Endodermal cell (in vitro differentiated cells): ENCODE results near the gene ADAMTS6. TPM values are rescaled to one million over a fixed set of nuclear protein-coding genes. Genes with fewer than 3 reads are reported as not detected.

Experiments
- DNase-seq: peaks from one replicate; pipeline ENCODE4 v3.0.0-alpha.2; 2017
- H3K27ac ChIP-seq: 2 replicates; pipeline ENCODE4 v1.5.1; 2013; ENCODE audit warnings: mild to moderate bottlenecking, low read depth, low read length, moderate library complexity
- H3K27me3 ChIP-seq: 2 replicates; pipeline ENCODE4 v1.6.1; 2013; ENCODE audit warnings: mild to moderate bottlenecking, low read length, moderate library complexity; ENCODE audit not compliant: insufficient read depth, control insufficient read depth, poor library complexity, severe bottlenecking
- H3K36me3 ChIP-seq: 2 replicates; pipeline ENCODE4 v1.7.0; 2013; ENCODE audit warnings: mild to moderate bottlenecking, low read length, moderate library complexity; ENCODE audit not compliant: control insufficient read depth, insufficient read depth
- H3K4me1 ChIP-seq: one replicate; pipeline ENCODE4 v1.7.0; 2013; ENCODE audit warnings: low read length; ENCODE audit not compliant: control insufficient read depth, insufficient read depth
- H3K4me3 ChIP-seq: 2 replicates; pipeline ENCODE4 v1.5.1; 2013; ENCODE audit warnings: mild to moderate bottlenecking, low read length, moderate library complexity
- H3K9ac ChIP-seq: 2 replicates; pipeline ENCODE4 v1.6.1; 2013; ENCODE audit warnings: mild to moderate bottlenecking, low read length, moderate library complexity; ENCODE audit not compliant: poor library complexity, severe bottlenecking; ENCODE audit errors: extremely low read depth
- H3K9me3 ChIP-seq: 2 replicates; pipeline ENCODE4 v1.6.1; 2013; ENCODE audit warnings: mild to moderate bottlenecking, low read length, moderate library complexity; ENCODE audit not compliant: control insufficient read depth
- H3K27ac Mint-ChIP-seq: 2 replicates; pipeline ENCODE4 v1.8.0; 2020; ENCODE audit warnings: mixed read lengths
- H3K27me3 Mint-ChIP-seq: 2 replicates; pipeline ENCODE4 v1.8.0; 2021; ENCODE audit warnings: mild to moderate bottlenecking, mixed read lengths; ENCODE audit not compliant: insufficient read depth
- H3K36me3 Mint-ChIP-seq: 2 replicates; pipeline ENCODE4 v1.8.0; 2020; ENCODE audit warnings: low read depth, mixed read lengths
- H3K4me1 Mint-ChIP-seq: 2 replicates; pipeline ENCODE4 v1.8.0; 2020; ENCODE audit warnings: mixed read lengths
- H3K4me3 Mint-ChIP-seq: 2 replicates; pipeline ENCODE4 v1.8.0; 2020; ENCODE audit warnings: mild to moderate bottlenecking, moderate library complexity, mixed read lengths
- H3K9me3 Mint-ChIP-seq: 2 replicates; pipeline ENCODE4 v1.8.0; 2020; ENCODE audit warnings: mild to moderate bottlenecking, mixed read lengths
- WGBS, 2 experiments: methylation state at CpG; one replicate each; pipeline versions ENCODE4 v1.1.5 to v1.1.7; 2013; ENCODE audit warnings: missing lambda C conversion rate in 2 of 2, mixed read lengths in 1 of 2; ENCODE audit not compliant: insufficient coverage in 1 of 2, insufficient read length in 1 of 2; 5-methylcytosine and 5-hydroxymethylcytosine counted together
- total RNA-seq, 2 donors: library from RNA; stranded (reverse); fragmentation: NEBNext Ultra II Directional in 1 of 2; extraction: Animal tissue kit (Norgen Biotek cat#: 25700) in 1 of 2; gene quantifications; 2 replicates in 1 of 2; 3 replicates in 1 of 2; pipeline ENCODE4 v1.2.1, GENCODE V29; 2021
- TF ChIP-seq, protein P1 (sequence below): fragments of 200-600 bp; sonication (generic); conservative IDR thresholded peaks from 2 replicates; pipeline ENCODE4 v1.5.0; 2021; ENCODE audit warnings: antibody characterized with exemption, mild to moderate bottlenecking

Gene ADAMTS6
- total RNA-seq, 2 donors from 2014 or later, result 2.8 to 4.3 TPM

DNA sequence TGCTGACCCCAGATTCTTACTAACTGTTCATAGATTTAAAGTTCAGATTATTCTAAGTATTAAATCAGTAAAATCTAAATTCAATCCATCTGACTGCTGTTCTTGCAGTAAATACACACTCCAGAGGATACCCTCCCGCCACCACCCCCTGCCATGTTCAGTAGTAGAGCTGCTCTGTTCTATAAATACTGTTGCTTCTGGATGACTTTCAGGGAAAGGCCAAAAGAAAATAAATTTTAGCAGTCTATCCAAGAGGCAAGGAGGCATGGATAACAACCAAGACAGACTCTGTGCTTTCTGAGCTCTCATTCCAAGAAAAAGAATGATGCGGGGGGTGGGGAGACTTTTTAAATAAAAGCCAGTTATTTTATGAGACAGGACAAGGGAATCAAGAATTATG is 115.1 kb downstream of the ADAMTS6 start:
- TF ChIP-seq, protein P1, sequence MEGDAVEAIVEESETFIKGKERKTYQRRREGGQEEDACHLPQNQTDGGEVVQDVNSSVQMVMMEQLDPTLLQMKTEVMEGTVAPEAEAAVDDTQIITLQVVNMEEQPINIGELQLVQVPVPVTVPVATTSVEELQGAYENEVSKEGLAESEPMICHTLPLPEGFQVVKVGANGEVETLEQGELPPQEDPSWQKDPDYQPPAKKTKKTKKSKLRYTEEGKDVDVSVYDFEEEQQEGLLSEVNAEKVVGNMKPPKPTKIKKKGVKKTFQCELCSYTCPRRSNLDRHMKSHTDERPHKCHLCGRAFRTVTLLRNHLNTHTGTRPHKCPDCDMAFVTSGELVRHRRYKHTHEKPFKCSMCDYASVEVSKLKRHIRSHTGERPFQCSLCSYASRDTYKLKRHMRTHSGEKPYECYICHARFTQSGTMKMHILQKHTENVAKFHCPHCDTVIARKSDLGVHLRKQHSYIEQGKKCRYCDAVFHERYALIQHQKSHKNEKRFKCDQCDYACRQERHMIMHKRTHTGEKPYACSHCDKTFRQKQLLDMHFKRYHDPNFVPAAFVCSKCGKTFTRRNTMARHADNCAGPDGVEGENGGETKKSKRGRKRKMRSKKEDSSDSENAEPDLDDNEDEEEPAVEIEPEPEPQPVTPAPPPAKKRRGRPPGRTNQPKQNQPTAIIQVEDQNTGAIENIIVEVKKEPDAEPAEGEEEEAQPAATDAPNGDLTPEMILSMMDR, result no peak
- peaks cover 8% of the 10 kb centered on the region for H3K9me3 Mint-ChIP-seq
- no peak overlapping the region for H3K27ac Mint-ChIP-seq
- no peaks in the 10 kb centered on the region for H3K27me3 Mint-ChIP-seq
- DNase-seq, result no peak
- peaks cover 2% of the 10 kb centered on the region for H3K36me3 Mint-ChIP-seq
- H3K9ac ChIP-seq, result no peak overlapping the region
- H3K4me1 ChIP-seq, result no peaks in the 10 kb centered on the region
- no peaks in the 10 kb centered on the region for H3K9me3 ChIP-seq
- H3K27me3 ChIP-seq, result no peaks in the 10 kb centered on the region
- H3K4me3 Mint-ChIP-seq, result no peak overlapping the region
- WGBS, 2 experiments, result 90 to 98% methylated on average over 2 of the region's 2 CpGs
- no peaks in the 10 kb centered on the region for H3K36me3 ChIP-seq
- peaks cover 14% of the 10 kb centered on the region for H3K4me1 Mint-ChIP-seq
- H3K27ac ChIP-seq, result no peak overlapping the region
- no peak overlapping the region for H3K4me3 ChIP-seq

DNA sequence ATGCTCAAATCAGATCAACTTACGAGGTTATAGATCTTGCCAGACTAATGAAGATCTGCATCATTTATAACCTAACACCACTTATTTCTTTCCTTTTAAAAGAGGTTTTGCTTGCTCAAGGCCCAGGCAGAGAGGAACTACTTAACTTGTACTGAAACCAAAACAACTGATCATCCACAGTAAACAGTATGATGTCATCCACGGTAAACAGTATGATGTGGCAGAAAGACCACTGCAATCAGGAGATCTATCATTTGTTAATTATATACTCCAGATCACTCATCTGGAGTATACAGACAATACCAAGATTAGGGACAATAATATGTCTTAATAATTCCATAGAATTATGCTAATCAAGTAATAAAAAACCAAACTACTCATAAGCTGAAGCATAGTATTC is 116.8 kb downstream of the ADAMTS6 start:
- Histone ChIP-seq H3K9ac (no peak overlapping the region), H3K4me1 (no peaks in the 10 kb centered on the region), H3K27me3 (no peaks in the 10 kb centered on the region), H3K4me3 (no peak overlapping the region), H3K27ac (no peak overlapping the region), H3K36me3 (no peaks in the 10 kb centered on the region), H3K9me3 (no peaks in the 10 kb centered on the region)
- Mint-ChIP-seq H3K36me3 (no peaks in the 10 kb centered on the region), H3K4me1 (peaks cover 10% of the 10 kb centered on the region), H3K4me3 (no peak overlapping the region), H3K27ac (no peak overlapping the region), H3K27me3 (no peaks in the 10 kb centered on the region), H3K9me3 (no peaks in the 10 kb centered on the region)
- 93 to 100% methylated on average over 1 to 2 of the region's 2 CpGs for WGBS, 2 experiments
- TF ChIP-seq, protein P1, result no peak
- DNase-seq, result no peak

DNA sequence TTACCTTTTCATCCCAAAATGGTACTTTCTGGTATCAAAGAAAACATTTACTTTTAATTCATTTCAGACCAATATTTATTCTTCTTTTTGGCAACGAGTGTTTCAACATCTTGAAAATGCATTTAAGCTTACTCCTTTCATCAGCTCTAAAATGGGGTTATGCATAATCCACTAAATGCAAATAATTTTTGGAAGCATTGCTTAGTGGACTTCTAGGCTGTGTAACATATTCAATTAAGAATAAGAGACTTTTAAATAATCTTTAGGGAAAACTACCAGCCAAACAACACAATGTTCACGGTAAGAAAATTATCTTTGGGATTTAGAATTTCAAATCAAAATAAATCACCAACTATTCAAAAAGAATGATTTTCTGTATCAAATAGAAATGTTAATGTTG is 118.2 kb downstream of the ADAMTS6 start:
- Mint-ChIP-seq H3K4me1 (peaks cover 10% of the 10 kb centered on the region), H3K27me3 (no peaks in the 10 kb centered on the region), H3K27ac (no peak overlapping the region), H3K4me3 (no peak overlapping the region), H3K36me3 (no peaks in the 10 kb centered on the region), H3K9me3 (no peaks in the 10 kb centered on the region)
- Histone ChIP-seq H3K4me1 (no peaks in the 10 kb centered on the region), H3K27me3 (no peaks in the 10 kb centered on the region), H3K27ac (no peak overlapping the region), H3K36me3 (no peaks in the 10 kb centered on the region), H3K4me3 (no peak overlapping the region), H3K9ac (no peak overlapping the region), H3K9me3 (no peaks in the 10 kb centered on the region)
- TF ChIP-seq, protein P1, result no peak
- WGBS, 2 experiments, result 80% methylated on average over 1 of the region's 2 CpGs; no CpG with 5 or more reads in 1 of the 2 experiments
- DNase-seq, result no peak
